SKM-1 treated with dmso at 0.1 percent for 144 hours (cell line): ENCODE data around the gene POU2AF1.
"Not testable (repeated sequence)": the region's sequence is repeated elsewhere in the genome, so short reads cannot be mapped to it uniquely, and the experiment has no call there.

Experiments
- DNase-seq: peaks from one replicate; lab custom pipeline; 2025; ENCODE audit not compliant: unreplicated experiment; lab: John Stamatoyannopoulos, UW

Gene POU2AF1

GRCh38 chr11:111322534-111322933 lies 56.5 kb downstream of the POU2AF1 start:
- DNase-seq, result no peak

- no peak for DNase-seq
Observed at GRCh38 chr11:111320728-111321568, 58.1 kb downstream of the POU2AF1 start.

GRCh38 chr11:111320199-111320598 lies 58.9 kb downstream of the POU2AF1 start:
- DNase-seq, result not testable (repeated sequence)

- no peak for DNase-seq
Observed at GRCh38 chr11:111319296-111319695, 59.8 kb downstream of the POU2AF1 start.

- no peak for DNase-seq
Observed at GRCh38 chr11:111312076-111312475, 67.0 kb downstream of the POU2AF1 start.

GRCh38 chr11:111310723-111311122 lies 68.4 kb downstream of the POU2AF1 start:
- no peak for DNase-seq

- no peak for DNase-seq
Observed at GRCh38 chr11:111310088-111310487, 69.0 kb downstream of the POU2AF1 start.

GRCh38 chr11:111309215-111309915 lies 69.7 kb downstream of the POU2AF1 start:
- no peak for DNase-seq

GRCh38 chr11:111308140-111308539 lies 70.9 kb downstream of the POU2AF1 start:
- no peak for DNase-seq

GRCh38 chr11:111307472-111308108 lies 71.5 kb downstream of the POU2AF1 start:
- DNase-seq, result no peak

- no peak for DNase-seq
Observed at GRCh38 chr11:111306321-111306720, 72.8 kb downstream of the POU2AF1 start.

- no peak for DNase-seq
Observed at GRCh38 chr11:111305876-111306275, 73.2 kb downstream of the POU2AF1 start.

- no peak for DNase-seq
Observed at GRCh38 chr11:111305162-111305802, 73.8 kb downstream of the POU2AF1 start.

GRCh38 chr11:111303461-111303860 lies 75.6 kb downstream of the POU2AF1 start:
- no peak for DNase-seq

GRCh38 chr11:111302298-111302697 lies 76.8 kb downstream of the POU2AF1 start:
- no peak for DNase-seq
